Stomach (tissue), 9 donors: ENCODE measurements around the gene HEXD. TPM values are rescaled to one million over a fixed set of nuclear protein-coding genes. Genes with fewer than 3 reads are reported as not detected.

Experiments
- DNase-seq, 2 donors: peaks; one replicate each; pipeline versions ENCODE4 v3.0.0 to v3.0.0-alpha.2; 2013 to 2019
- H3K27ac ChIP-seq, 5 donors: fragments of 200-600 bp in 4 of 5; sonication (generic) in 4 of 5; one replicate each; pipeline ENCODE4 v1.5.1; 2013 to 2019; ENCODE audit warnings: mild to moderate bottlenecking in 1 of 5, moderate library complexity in 1 of 5
- H3K27me3 ChIP-seq, 3 donors: fragments of 200-600 bp; sonication (generic); one replicate each; pipeline ENCODE4 v1.5.1; 2017 to 2019; ENCODE audit warnings: mixed run types in 1 of 3
- H3K36me3 ChIP-seq, 4 donors: fragments of 200-600 bp; sonication (generic); 1 replicate in 3 of 4; 2 replicates in 1 of 4; pipeline ENCODE4 v1.5.1; 2016 to 2019
- H3K4me1 ChIP-seq, 4 donors: fragments of 200-600 bp; sonication (generic); one replicate each; pipeline ENCODE4 v1.5.1; 2016 to 2019
- H3K4me3 ChIP-seq, 4 donors: fragments of 200-600 bp; sonication (generic) in 3 of 4; one replicate each; pipeline ENCODE4 v1.5.1; 2016 to 2019; ENCODE audit warnings: mild to moderate bottlenecking in 1 of 4
- H3K9me3 ChIP-seq, 4 donors: fragments of 200-600 bp; sonication (generic); one replicate each; pipeline ENCODE4 v1.5.1; 2016 to 2019
- CTCF ChIP-seq, 7 experiments: fragments of 450-650 bp in 4 of 7; fragments of 200-600 bp in 3 of 7; sonication (generic) in 3 of 7; IDR thresholded peaks; one replicate each; pipeline ENCODE4 v1.5.1; 2016 to 2019; ENCODE audit warnings: antibody characterized with exemption in 7 of 7, control low read depth in 2 of 7, mild to moderate bottlenecking in 1 of 7
- EP300 ChIP-seq: sonication (generic); formaldehyde crosslinking; IDR thresholded peaks from one replicate; pipeline ENCODE4 v1.6.1; 2017; ENCODE audit warnings: antibody characterized with exemption
- POLR2A ChIP-seq, 4 donors: fragments of 450-650 bp; IDR thresholded peaks; one replicate each; pipeline ENCODE4 v1.6.1; 2016; ENCODE audit warnings: antibody characterized with exemption in 4 of 4, control low read depth in 2 of 4, mild to moderate bottlenecking in 1 of 4, moderate library complexity in 1 of 4
- POLR2AphosphoS5 ChIP-seq, 3 donors: sonication (generic); formaldehyde crosslinking; IDR thresholded peaks; one replicate each; pipeline ENCODE4 v1.6.1; 2016; ENCODE audit warnings: antibody characterized with exemption in 3 of 3
- WGBS, 5 donors: extraction: QIAGEN DNeasy Blood & Tissue Kit in 3 of 5; methylation state at CpG; one replicate each; pipeline versions ENCODE4 v1.1.5 to v1.1.7; 2013 to 2018; 5-methylcytosine and 5-hydroxymethylcytosine counted together
- intact Hi-C: fragments of 100-400 bp; cut with DNase I; formaldehyde crosslinking; loops from one replicate; pipeline ENCODE4 v1.15.1; 2023; ENCODE audit warnings: low total_unique reads
- polyA plus RNA-seq, 3 donors: library from polyadenylated mRNA; stranded (reverse); fragments of 200-250 nt; gene quantifications; one replicate each; pipeline ENCODE4 v1.2.3, GENCODE V29; 2013
- total RNA-seq, 5 donors: library from RNA; depleted of rRNA; stranded (reverse); fragments of >200 nt; gene quantifications; one replicate each; pipeline versions ENCODE4 v1.1.0 to v1.2.3, GENCODE V29; 2014 to 2016
- donor health status: healthy with polysubstance abuse.
- donor health status: Bipolar disorder and iron deficiency.
- donor health status: healthy.

HEXD gene
- total and polyA plus RNA-seq, 8 donors = 13.8 to 212 (median 102) TPM

- Histone ChIP-seq H3K9me3 (no peaks in the 10 kb centered on the region), H3K36me3 (peaks cover 12 to 90% (median 72%) of the 10 kb centered on the region in 4 donors), H3K4me3 (no peak overlapping the region), H3K27ac (no peak overlapping the region), H3K27me3 (no peaks in the 10 kb centered on the region), H3K4me1 (peaks cover 0 to 8% (median 2%) of the 10 kb centered on the region in 4 donors)
- no peak for DNase-seq
- 88 to 93% (median 93%) methylated on average over 14 of the region's 14 CpGs for WGBS, 5 donors
- TF ChIP-seq POLR2AphosphoS5 (IDR thresholded peaks at IDR 0.05) = no peak
- TF ChIP-seq CTCF (IDR thresholded peaks at IDR 0.05) = no peak
- no peak for TF ChIP-seq POLR2A (IDR thresholded peaks at IDR 0.05)
- no peak for TF ChIP-seq EP300
- intact Hi-C loops = no loop called here
These were observed 13.1 kb upstream of the HEXD start for GRCh38 chr17:82405051-82405450.

DNA sequence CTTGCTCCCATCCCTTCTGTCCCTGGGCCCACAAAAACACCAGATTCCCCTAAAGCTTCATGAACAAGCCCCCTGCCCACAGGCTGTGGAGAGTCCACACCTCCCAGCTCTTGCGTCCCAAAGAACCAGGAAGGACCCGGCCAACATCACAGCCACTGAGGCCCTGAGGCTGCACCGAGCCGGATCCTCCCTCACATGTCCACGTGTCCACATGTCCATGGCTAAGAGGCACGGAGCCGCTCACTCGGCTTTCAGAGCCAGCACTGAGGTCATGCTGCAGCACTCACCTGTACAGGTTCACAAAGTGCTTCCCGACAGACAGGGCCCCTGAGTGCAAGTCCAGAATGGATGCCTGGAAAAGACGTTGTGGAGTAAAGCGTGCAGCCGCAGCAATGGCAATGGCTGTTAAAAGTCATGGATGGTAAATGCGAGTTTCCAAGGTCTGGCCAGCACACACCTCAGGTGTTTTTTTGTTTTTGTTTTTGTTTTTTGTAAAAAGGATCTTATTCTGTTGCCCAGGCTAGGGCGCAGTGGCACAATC lies 11.9 kb upstream of the HEXD start:
- Histone ChIP-seq H3K9me3 (no peaks in the 10 kb centered on the region), H3K27ac (no peak overlapping the region), H3K4me3 (no peak overlapping the region), H3K27me3 (no peaks in the 10 kb centered on the region), H3K4me1 (peaks cover 0 to 3% (median 0%) of the 10 kb centered on the region in 4 donors), H3K36me3 (peaks cover 12 to 91% (median 70%) of the 10 kb centered on the region in 4 donors)
- no peak for TF ChIP-seq POLR2AphosphoS5 (IDR thresholded peaks at IDR 0.05)
- TF ChIP-seq POLR2A (IDR thresholded peaks at IDR 0.05) = no peak
- no peak for TF ChIP-seq EP300
- no peak for TF ChIP-seq CTCF (IDR thresholded peaks at IDR 0.05)
- intact Hi-C loops = no loop called here
- DNase-seq = no peak
- WGBS, 5 donors = 92 to 94% (median 93%) methylated on average over 14 of the region's 14 CpGs

- no peaks in the 10 kb centered on the region for H3K27me3 ChIP-seq
- peaks cover 12 to 84% (median 62%) of the 10 kb centered on the region in 4 donors for H3K36me3 ChIP-seq
- intact Hi-C loops = no loop called here
- H3K9me3 ChIP-seq = no peaks in the 10 kb centered on the region
- DNase-seq = peak in 1 of 2 donors; percentile 35
- WGBS, 5 donors = 64 to 82% (median 77%) methylated on average over 13 of the region's 13 CpGs
- H3K4me3 ChIP-seq = no peak overlapping the region
- H3K27ac ChIP-seq = no peak overlapping the region
- no peak for TF ChIP-seq CTCF (IDR thresholded peaks at IDR 0.05)
- H3K4me1 ChIP-seq = no peaks in the 10 kb centered on the region
These were observed 10.9 kb upstream of the HEXD start for GRCh38 chr17:82407255-82407654.

DNA sequence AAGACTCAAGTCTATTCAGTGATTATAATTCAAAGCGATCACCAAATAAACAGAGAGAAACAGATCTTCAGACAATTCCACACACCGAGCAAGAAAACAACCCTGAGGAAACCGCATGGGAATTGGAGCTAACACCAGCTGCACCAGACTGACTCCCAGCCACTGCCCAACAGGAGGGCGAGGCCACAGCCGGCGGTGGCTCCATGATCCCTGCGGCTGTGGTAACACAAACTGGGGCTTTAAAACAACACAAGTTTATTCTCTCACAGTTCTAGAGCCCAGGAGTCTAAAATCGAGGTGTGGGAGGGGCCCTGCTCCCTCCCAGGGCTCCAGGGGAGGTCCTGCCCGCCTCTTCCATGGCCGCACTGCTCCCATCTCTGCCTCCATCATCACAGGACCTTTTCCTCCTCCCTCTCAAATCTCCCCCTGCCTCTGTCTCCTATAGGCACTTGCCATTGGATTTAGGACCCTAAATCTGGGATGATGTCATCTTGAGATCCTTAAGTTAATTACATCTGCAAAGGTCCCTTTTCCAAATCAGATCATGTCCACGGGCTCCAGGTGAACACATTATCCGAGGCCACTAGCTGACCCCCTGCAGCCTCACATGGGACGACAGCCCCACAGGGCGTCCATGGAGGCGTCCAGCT lies 9.7 kb upstream of the HEXD start:
- intact Hi-C loops = no loop called here
- Histone ChIP-seq H3K9me3 (no peaks in the 10 kb centered on the region), H3K27ac (no peak overlapping the region), H3K36me3 (peaks cover 6 to 77% (median 56%) of the 10 kb centered on the region in 4 donors), H3K27me3 (no peaks in the 10 kb centered on the region), H3K4me1 (no peaks in the 10 kb centered on the region), H3K4me3 (no peak overlapping the region)
- DNase-seq = no peak
- no peak for TF ChIP-seq EP300
- TF ChIP-seq POLR2A (IDR thresholded peaks at IDR 0.05) = no peak
- TF ChIP-seq CTCF (IDR thresholded peaks at IDR 0.05) = no peak
- TF ChIP-seq POLR2AphosphoS5 (IDR thresholded peaks at IDR 0.05) = no peak
- WGBS, 5 donors = 87 to 93% (median 90%) methylated on average over 15 of the region's 15 CpGs
